GM19025 (cell line): ENCODE data around the gene CHL1.
A peak's percentile ranks its signal among the peaks of the same experiment; 100 is the strongest.

Experiments
- ATAC-seq: cut with Tn5 transposase; IDR thresholded peaks from one replicate; pipeline ENCODE4 v1.9.1; 2021; ENCODE audit warnings: mild to moderate bottlenecking, low read depth, moderate library complexity; ENCODE audit not compliant: unreplicated experiment

Gene CHL1

DNA sequence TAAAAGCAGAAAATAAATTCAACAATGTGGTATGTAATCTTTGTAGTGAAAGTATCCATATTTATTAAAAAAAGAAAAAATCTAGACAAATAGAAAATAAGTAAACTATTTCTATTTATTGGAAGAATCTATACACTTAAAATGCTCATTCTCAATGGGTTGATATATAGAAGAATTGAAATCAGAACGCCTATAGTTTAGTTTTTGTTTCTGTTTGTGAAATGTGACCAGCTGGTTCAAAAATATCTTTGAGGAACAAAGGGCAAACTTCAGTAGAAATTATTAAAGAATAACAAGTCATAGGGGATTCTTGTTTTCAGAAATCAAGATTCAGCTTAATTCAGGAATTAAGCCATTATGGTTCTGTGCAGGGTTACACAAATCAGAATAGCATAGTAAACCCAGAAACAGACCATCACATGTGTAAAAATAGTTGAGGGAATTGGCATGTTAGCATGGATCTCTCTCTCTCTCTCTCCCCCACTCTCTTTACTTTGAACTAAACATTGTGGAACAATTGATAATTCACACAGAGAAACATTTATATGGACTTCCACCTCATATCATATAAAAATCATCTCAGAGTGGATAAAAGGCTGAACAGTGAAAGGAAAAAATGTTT lies 134.0 kb downstream of the CHL1 start:
- ATAC-seq, result no peak

DNA sequence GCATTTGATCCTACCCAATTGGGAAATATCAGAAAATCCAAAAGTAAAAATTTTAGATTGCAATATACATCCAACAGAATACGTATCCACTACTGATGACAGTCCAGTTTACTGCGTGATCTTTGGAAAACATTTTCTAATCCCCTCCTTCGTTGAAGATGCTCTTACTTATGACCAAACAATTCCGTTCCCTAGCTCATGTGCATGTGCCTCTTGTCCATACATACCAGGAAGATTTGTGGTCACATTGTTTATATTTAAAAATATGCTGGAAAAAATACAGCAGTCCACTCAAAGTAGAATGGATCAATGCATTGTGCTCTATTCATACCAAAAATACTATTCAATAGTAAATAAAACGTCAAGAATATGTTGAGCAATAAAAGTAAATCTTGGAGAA lies 135.3 kb downstream of the CHL1 start:
- ATAC-seq, result no peak

DNA sequence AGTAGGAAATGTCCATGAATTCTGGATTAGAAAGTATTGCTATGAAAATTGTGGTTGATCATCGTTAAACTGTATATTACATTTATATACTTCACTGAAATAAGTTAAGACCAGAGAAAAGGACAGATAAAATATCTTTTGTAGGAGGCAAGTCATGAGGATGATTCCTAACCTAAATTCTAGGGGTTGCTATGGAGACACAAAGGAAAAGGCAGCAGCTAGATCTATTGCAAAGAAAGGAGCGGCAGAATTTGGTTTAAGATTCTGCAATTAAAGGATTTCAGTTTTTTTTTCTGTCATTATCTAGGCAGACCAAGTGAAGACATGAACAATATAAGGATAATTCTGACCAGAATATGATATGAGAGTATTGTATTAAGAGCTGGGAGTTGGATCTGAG lies 136.1 kb downstream of the CHL1 start:
- no peak for ATAC-seq

DNA sequence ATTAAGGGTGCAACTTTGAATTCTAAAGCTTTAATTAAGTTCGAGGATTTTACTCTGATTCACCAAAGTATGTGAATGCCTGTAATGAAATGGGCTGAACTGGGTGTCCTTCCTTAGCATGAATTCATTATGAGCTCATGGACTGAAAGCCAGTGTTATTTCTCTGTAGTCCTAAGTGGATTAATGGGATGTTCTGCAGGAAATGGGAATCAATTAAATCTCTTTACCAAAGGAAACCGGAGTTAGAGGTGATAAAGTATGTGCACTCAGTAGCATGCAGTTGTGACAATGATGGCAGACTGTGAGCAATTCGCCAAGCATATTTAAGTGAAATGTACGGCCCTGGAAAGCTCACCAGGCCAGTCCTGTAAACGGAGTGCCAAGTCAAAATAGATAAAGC lies 138.7 kb downstream of the CHL1 start:
- ATAC-seq, result no peak

DNA sequence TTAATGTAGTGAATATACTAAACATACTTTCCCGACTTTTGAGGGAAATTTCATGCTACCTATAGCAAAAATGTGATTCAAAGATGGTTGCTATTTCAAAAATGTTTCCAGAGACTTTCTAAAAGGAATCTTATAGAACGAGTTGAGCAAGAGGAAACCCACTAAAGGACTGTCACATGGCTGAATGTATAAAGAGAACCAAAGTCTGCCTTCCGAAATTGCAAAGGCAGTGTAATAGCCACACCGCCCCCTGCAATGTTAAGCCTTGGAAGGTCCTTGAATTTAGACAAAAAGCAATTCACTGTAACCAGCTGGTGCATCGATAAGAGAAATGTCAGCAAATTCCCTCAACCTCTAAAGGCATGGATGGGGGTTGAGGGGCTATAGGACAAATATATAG lies 142.8 kb downstream of the CHL1 start:
- ATAC-seq, result no peak

DNA sequence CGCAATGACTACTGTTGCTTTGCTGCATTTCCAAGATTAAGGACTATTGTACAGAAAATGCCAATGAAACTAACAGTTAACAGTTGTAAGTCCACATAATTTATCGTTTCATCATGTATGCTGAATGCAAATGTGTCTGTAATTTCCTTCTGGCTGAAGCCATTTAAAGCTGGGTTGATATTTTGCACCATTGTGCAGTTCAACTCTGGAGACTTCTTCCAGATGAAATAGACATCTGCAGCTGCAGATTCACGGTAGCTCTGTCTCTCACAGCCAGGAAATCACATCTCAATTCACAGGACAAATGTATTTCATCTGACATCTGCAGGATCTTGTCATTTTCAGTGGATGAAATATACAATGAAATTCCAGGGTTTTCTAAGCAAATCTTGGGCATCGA lies 145.4 kb downstream of the CHL1 start:
- ATAC-seq, result no peak

DNA sequence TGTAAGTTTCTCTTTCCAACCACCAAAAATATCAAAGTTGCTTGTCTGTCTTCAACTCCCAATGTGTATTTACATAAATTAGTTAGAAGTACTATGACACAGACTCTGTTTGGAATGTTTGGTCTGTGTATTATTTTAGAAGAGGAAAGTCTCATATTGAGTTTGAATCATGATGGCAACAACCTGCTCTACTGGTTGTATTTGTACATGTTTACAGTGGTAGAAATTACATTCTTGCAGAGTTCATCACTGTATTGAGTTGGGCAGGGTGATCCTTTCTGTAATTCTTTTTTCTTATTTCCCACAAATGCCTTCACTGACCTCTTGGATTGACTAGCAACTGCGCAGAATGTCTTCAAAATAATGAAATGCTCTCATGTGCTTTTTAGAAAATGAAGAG lies 149.6 kb downstream of the CHL1 start:
- ATAC-seq, result no peak

DNA sequence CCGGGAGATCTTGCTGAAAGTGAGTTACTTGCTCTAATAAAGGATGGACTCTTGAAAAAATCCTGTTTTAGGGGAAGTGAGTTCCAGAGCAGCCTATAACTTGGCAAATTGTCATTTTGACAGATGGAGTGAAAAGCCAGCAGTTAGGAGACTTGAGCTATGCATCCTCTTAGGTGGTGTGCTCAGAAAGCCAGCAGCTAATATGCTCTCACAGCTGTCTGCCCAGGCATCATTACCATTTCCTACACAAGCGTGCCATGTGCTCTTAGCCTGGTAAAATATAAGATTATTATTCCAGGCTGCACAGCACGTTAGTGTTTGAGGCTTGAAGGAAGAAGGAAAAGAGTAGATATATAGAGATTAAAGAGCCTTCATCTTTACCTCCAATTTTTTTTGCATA lies 151.0 kb downstream of the CHL1 start:
- ATAC-seq, result no peak

DNA sequence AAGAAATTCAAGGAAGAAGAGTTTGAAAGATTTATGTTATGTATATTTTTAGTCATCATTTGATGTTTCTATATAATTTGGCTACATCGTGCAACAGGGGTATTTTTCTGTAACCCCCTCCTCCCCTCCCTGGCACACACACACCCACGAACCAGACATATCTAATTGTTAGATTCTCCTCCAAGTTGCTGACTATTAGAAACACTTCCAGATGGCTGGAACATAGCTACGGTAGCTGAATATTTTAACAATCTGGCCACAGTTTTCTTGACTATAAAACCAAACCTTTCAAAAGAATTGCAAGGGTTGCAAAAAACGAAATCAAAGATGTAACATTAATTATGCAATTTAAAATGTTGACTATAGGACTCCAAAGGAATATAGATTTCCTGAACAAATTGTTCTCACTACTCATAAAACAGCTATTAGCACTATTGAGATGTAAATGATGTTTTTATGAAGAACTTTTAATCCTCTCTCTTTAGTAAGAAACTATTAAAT lies 154.4 kb downstream of the CHL1 start:
- ATAC-seq, result no peak

DNA sequence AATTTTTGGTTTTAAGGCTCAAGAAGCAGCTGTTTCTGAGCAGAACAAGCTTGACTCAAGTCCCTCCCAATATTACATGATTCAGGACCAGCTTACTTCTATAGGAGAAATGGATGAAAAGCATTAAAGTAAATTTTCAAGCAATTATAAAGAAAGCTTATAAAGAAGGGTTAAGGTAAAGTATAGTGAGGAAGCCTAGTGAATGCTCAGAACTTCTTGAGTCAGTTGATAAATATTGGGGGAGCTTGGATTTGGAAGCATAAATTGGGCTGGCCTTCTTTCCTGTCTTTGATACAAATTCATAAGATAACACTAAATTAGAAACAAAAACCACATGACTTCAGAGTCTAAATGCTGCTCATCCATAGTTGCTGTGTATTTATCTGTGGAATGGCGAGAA lies 156.0 kb downstream of the CHL1 start:
- no peak for ATAC-seq

DNA sequence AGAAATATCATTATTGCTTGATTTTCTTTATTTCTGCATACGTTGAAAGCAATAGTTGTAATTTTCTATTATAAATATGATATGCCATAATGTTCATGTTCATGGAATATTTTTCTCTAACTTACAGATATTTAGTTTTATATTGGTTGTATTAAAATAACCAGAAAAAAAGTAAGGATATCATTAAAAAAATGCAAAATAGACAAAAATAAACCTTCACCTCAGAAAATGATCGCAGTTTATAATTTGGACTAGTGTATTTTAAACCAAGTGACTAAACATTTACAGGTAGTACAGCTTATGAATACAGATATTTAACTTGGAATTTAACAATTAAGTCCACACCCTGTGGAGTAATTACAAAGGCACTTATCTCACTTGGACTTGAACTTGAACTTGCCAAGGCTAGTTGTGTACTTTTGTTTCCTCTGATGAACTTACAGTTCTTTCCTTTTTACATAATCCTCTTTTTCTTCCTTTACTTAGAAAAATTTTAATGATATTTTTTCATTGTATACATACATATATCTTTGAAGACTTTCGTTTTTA lies 156.7 kb downstream of the CHL1 start:
- no peak for ATAC-seq

DNA sequence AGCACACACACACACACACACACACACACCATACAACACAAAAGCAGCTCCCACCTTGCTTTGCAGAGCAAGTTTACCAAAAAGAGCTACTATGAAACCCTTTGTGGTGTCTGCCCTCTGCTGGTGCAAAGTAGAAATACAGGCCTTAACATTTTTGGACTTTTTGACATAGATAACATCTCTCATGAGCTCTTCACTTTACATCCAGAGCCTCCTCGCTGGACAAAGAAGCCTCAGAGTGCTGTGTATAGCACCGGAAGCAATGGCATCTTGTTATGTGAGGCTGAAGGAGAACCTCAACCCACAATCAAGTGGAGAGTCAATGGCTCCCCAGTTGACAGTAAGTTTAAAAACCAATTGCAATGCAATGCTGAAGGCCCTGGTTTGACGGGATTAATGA lies 157.9 kb downstream of the CHL1 start:
- peak; percentile 48 for ATAC-seq

DNA sequence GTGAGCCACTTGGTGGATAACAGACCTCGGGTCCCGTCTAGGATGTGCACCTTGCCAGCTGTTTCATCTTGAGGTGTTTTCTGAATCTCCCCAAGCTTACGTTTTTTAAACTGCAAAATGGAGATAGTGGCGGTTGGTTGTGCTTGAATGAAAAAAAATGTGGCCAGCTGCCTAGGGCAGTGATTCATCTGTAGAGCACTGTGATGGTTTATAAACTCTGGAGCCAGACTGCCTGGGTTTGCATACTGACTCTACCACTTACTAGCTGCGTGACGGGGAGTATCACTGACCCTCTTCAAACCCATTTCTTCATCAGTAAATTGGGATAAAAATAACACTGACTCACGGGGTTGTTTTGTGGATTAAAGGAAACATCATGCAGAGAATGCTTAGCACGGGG lies 159.1 kb downstream of the CHL1 start:
- ATAC-seq, result no peak

DNA sequence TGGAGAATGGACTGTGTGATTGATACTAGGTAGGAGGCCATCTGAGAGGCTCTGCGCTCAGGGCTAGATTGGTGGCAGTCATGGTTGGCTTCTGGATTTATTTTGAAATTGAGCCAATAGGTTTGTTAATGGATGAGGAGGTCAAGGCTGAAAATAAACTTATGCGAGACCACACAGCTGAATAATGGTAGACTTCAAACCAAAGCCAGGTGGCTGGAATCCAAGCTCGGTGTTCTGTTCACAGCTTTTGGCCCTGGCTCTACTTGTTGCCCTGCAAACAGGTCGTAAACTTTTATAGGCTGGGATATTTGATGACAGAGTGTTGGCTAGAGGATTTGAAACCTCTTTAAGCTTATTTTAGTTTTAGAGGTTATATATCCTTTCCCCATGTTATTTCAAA lies 160.4 kb downstream of the CHL1 start:
- ATAC-seq, result no peak

DNA sequence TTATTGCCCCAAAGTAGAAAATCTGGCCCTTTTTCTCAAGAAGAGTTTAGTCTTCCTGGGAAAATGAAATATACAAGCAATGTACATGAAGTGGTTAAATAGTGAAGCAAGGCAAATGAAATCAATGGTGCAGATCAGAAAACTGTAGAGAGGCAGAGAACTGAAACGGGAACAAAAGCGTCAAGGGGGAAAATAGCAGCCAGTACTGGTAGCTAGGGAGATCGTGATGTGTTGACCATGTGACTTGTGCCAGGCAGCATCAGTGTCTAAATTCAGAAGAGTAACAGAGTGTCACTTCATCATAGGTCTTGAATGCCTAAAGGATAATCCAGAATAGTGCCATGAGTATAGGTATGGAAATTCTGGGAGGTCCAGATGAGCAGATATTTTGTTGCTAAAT lies 163.1 kb downstream of the CHL1 start:
- ATAC-seq, result peak; percentile 64

DNA sequence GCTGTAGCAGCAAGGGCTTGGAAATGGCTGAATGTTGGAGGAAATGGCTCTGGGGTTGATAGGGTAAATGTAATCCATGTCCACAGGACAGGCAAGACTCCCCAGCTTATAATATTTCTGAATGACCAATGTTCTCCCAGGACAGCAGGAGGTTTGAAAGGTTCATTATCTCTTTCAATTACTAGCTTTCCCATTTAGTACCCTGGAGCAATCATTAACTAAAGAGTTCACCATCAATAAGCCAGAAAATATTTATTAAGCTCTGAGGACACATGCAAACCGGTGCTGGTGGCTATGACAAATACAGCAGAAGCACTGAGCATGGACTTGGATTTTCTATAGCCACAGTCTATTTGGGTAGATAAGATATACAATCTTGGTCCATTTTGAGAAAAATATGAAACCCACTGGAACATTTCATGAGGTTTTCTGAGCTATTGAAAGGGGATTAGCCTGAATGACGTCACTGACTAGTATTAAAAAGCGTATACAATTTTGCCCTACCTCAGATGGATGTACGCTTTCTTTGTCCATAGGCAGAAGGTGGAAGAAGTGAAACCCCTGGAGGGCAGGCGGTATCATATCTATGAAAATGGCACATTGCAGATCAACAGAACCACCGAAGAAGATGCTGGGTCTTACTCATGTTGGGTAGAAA lies 166.2 kb downstream of the CHL1 start:
- no peak for ATAC-seq

DNA sequence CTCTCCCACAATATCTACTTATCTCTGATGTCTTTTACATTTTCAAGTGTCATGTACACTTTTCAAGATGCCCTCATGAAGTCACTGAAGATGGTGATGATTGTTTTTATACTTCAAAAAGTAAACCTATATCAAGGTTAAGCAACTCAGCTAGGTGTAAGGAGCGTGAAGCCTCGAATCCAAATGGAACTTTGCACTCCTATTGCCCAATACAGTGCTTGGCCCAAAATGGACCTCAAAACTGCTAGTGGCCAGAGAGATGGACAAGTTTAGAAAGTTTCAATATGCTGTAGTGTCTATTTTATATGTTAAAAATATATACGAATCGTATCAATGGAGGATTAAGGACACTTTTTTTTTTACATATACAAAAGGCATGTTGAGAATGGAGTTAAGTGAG lies 167.7 kb downstream of the CHL1 start:
- ATAC-seq, result no peak

DNA sequence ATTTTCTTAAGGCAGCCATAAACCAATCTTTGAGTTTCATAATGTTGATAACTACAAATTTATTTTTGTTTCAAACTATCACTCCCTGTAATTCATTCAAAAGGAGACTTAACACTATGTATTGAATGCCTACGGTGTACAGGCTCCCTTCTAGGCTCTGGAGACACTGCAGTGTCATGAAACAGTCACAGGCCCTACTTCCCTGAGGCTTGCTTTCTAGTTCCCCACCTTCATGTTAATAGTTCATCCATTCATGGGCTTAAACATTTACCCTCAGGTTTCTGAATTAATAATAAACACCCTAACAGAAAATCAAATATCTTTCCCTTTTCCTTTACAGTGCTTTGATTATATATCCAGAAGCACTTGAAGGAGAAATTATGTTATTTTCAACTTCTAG lies 168.7 kb downstream of the CHL1 start:
- ATAC-seq, result peak; percentile 61

DNA sequence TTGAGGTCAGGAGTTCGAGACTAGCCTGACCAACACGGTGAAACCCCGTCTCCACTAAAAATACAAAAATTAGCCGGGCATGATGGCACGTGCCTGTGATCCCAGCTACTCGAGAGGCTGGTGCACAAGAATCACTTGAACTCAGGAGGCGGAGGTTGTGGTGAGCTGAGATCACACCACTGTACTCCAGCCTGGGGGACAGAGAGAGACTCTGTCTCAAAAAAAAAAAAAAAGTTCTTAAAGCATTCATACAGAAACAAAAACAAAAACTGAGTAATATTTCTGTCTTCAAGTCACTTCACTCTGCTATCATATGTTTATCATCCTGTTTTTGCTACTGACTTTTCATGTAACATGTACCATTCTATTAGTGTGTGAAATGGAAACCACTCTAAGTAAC lies 169.7 kb downstream of the CHL1 start:
- ATAC-seq, result peak; percentile 58

DNA sequence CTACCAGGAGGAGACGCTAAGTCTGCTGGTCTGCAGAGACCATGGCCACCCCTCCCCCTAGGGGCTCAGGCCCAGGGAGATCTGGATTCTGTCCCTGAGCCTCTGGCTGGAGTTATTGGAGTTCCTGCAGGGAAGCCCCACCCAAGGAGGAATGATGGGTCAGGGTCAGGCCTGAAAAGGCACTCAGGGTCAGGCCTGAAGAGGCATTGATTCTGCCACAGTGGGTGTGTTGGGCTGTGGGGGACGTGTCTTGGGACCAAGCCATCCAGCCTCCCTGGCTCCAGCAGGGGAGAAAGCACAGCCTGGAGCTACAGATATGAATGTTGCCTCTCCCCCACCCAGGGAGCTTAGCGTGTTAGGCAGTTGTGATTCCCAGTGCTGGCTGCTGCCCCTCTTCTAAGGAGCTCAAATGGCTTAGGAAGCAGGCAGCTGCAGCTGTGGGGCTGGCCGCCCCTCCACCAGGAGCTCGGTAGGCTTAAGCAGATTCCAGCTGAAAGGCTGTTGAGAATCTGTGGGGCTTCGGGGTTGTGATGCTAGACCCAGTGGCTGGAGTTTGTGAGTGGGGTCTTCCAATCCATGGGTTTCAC lies 176.7 kb downstream of the CHL1 start:
- ATAC-seq, result no peak

DNA sequence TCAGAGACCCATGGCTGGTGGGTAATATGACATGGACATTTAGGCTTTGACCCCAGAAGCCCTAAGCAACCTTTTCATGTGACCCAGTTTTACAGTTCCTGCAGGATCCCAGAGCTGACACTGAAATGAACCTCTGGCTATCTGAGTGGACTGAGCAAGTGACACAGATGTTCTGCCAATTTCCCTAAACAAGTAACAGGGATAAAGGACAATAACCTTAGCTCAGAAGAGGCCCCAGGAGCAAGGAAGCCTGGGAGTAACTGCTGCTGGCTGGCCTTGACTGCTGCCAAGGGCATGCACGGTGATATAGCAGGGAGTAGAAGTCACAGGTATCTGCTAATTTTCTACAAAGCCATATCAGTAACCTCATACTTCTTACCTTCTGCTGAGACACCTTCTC lies 177.9 kb downstream of the CHL1 start:
- ATAC-seq, result no peak

DNA sequence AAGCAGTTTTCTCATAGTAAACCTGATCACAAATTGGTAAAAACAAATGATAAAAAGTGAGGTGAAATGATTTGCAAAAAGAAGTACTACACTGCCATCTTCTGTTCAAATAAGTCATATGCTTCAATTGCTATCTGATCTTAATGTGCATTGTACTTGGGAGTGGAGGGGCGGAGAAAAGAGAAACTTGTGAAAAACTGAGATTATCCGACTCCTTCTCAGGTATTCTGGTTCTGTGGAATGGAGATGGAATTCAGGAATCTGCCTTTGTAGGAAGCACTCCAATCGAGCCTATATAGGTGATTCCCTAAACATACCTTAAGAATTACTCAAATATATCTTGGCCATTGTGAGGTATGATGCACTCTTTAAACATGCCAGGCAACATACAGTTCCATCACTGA lies 180.6 kb downstream of the CHL1 start:
- ATAC-seq, result peak; percentile 50
